Stimulated activated CD8-positive, alpha-beta memory T cell treated with anti-CD3 and anti-CD28 coated beads, Interleukin-4, amount 100 ng/mL, for 4 hours (primary cell): ENCODE results near the gene AVEN.

ENCODE experiments used
- DNase-seq, 2 donors: peaks; one replicate each; pipeline ENCODE4 v3.0.0-alpha.2; 2020; ENCODE audit warnings: low read depth in 2 of 2, low spot score in 1 of 2

The AVEN gene

GRCh38 chr15:33987444-33987843 is 51.6 kb downstream of the AVEN start:
- no peak for DNase-seq

- no peak for DNase-seq
Observed at GRCh38 chr15:33985751-33986150, 53.3 kb downstream of the AVEN start.

- no peak for DNase-seq
Observed at GRCh38 chr15:33985287-33985686, 53.7 kb downstream of the AVEN start.

- no peak for DNase-seq
Observed at GRCh38 chr15:33982516-33982915, 56.5 kb downstream of the AVEN start.

GRCh38 chr15:33980159-33980558 is 58.8 kb downstream of the AVEN start:
- no peak for DNase-seq

- no peak for DNase-seq
Observed at GRCh38 chr15:33975022-33975565, 63.9 kb downstream of the AVEN start.

- no peak for DNase-seq
Observed at GRCh38 chr15:33971811-33972210, 67.2 kb downstream of the AVEN start.

GRCh38 chr15:33968821-33969220 is 70.2 kb downstream of the AVEN start:
- no peak for DNase-seq

- DNase-seq, result no peak
Observed at GRCh38 chr15:33968224-33968623, 70.8 kb downstream of the AVEN start, which contains the start of gene CHRM5. Gene CHRM5 (plus strand): TSS chr15:33968497. CDS start chr15:34062718, 94,221 bp downstream.

GRCh38 chr15:33964665-33965040 is 74.4 kb downstream of the AVEN start:
- DNase-seq, result no peak

- no peak for DNase-seq
Observed at GRCh38 chr15:33963831-33964664, 75.0 kb downstream of the AVEN start.

GRCh38 chr15:33960549-33960935 is 78.5 kb downstream of the AVEN start:
- DNase-seq, result no peak

- DNase-seq, result no peak
Observed at GRCh38 chr15:33959844-33960548, 79.0 kb downstream of the AVEN start.

GRCh38 chr15:33956397-33956796 is 82.6 kb downstream of the AVEN start:
- no peak for DNase-seq

- DNase-seq, result no peak
Observed at GRCh38 chr15:33955945-33956344, 83.1 kb downstream of the AVEN start.

- DNase-seq, result no peak
Observed at GRCh38 chr15:33946152-33946551, 92.9 kb downstream of the AVEN start.

- no peak for DNase-seq
Observed at GRCh38 chr15:33941279-33942063, 97.5 kb downstream of the AVEN start.

- DNase-seq, result no peak
Observed at GRCh38 chr15:33934921-33935320, 104.1 kb downstream of the AVEN start.

- no peak for DNase-seq
Observed at GRCh38 chr15:33934396-33934795, 104.6 kb downstream of the AVEN start.

- DNase-seq, result no peak
Observed at GRCh38 chr15:33932734-33933133, 106.3 kb downstream of the AVEN start.

- DNase-seq, result no peak
Observed at GRCh38 chr15:33926260-33926659, 112.7 kb downstream of the AVEN start.
